Gastrocnemius medialis (tissue), 4 donors: Measurements from ENCODE around the gene NR2C2AP.

ENCODE experiments used
- CTCF ChIP-seq, 5 experiments: fragments of 450-650 bp in 3 of 5; fragments of 200-600 bp in 2 of 5; sonication (generic) in 2 of 5; IDR thresholded peaks in 4 of 5; conservative IDR thresholded peaks in 1 of 5; 1 replicate in 4 of 5; 2 replicates in 1 of 5; pipeline ENCODE4 v1.5.1; 2016 to 2019; ENCODE audit warnings: antibody characterized with exemption in 5 of 5, mild to moderate bottlenecking in 3 of 5, moderate library complexity in 3 of 5
- POLR2A ChIP-seq, 2 donors: fragments of 450-650 bp; IDR thresholded peaks; one replicate each; pipeline ENCODE4 v1.6.1; 2017; ENCODE audit warnings: antibody characterized with exemption in 2 of 2, mild to moderate bottlenecking in 2 of 2, moderate library complexity in 2 of 2

- no peak for TF ChIP-seq CTCF (IDR thresholded peaks at IDR 0.05 in 4 of 5, conservative IDR thresholded peaks at IDR 0.05 in 1 of 5)
- no peak for TF ChIP-seq POLR2A (IDR thresholded peaks at IDR 0.05)
These were observed 16.5 kb downstream of the NR2C2AP start for GRCh38 chr19:19186742-19187141.
